HG03175 (cell line): ENCODE data around the gene RPS8.
"Not testable (repeated sequence)": the region's sequence is repeated elsewhere in the genome, so short reads cannot be mapped to it uniquely, and the experiment has no call there.

Source experiments
- ATAC-seq: cut with Tn5 transposase; IDR thresholded peaks from one replicate; pipeline ENCODE4 v1.9.1; 2021; ENCODE audit warnings: mild to moderate bottlenecking, moderate library complexity; ENCODE audit not compliant: unreplicated experiment

The RPS8 gene

DNA sequence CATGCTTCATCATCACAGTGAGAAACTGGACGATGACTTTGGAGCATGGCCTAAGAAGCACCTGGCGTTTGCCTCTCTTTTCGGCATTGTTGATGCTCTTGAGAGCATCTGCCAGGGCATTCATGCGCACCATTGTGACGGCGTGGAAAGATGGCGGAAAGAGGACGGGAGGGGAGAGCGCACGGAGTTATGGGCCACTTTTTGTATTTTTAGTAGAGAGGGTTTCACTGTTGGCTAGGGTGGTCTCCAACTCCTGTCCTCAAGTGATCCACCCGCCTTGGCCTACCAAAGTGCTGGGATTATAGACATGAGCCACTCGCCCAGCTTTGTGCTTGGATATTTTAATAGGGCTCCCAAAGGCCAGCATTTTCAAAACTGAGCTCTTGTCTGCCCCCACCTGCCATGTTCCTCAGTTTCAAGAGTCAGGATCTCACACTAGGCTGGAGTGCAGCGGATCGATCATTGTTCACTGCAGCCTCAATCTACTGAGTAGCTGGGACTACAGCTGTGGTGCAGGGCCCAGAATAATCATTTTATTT lies 5.3 kb downstream of the RPS8 start:
- no peak for ATAC-seq

DNA sequence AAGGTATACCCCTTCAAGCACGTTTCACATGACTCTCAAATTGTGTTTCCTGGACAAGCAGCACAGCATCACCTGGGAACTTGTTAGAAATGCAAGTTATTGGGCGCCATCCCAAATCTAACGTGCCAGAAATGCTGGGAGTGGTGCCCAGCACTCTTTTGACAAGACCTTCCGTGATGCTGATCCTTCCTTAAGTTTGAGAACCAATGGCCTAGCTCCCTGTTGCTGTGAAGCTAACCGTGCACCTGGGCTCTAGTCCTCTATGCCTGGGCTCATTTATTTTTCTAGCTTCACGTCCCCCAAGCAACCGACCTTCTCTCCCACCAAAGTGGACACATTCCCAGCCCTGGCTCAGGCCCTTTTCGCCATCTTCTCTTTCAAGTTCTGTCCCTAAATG lies 8.4 kb downstream of the RPS8 start:
- ATAC-seq = no peak

DNA sequence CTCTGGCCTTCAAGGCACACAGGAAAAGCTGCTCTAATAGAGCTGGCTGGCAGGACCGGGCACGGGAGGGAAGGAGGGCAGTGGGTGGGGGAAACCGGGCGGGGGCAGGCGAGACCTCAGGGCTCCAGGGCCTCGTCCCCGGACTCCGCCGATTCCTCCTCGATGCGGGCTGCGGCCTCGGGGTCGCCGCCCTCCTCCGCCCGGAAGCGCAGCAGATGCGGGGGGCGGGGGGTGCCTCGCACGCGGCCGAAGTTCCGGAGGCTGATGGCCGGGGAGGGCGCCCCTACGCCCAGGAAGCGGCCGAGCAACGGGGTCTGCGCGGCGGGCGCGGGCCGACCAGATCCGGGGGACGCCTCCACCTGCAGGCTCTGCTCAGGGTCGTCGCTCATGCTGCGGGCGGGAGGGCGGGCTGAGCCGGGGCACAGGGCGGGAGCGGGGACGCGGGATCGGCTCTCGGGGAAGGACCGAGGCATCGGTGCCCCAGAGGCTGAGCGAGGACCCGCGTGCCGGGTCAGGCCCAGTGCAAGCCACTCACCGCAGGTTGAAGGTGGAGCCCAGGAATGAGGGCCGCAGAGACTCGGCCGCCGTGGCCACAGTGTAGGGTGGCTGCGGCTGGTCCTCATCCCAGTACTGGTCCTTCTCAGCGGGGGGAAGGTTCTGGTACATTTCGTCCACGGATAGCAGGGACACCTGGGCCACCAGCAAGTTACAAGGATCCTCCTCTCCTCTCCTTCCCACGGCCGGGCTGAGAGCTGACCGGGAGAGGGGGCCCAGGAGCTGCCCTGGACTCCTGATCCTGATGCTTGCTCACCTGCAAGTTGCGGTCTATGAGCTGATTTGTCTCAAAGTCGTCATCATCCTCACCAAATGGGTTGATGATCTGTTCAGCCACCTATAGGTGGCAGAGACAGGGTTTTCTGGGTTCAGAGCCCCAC lies 9.0 kb downstream of the RPS8 start:
- ATAC-seq = no peak

- no peak for ATAC-seq
Observed at GRCh38 chr1:44785029-44785380, 9.7 kb downstream of the RPS8 start.

- peak; percentile 5 for ATAC-seq
Observed at GRCh38 chr1:44785501-44786137, 10.3 kb downstream of the RPS8 start.

DNA sequence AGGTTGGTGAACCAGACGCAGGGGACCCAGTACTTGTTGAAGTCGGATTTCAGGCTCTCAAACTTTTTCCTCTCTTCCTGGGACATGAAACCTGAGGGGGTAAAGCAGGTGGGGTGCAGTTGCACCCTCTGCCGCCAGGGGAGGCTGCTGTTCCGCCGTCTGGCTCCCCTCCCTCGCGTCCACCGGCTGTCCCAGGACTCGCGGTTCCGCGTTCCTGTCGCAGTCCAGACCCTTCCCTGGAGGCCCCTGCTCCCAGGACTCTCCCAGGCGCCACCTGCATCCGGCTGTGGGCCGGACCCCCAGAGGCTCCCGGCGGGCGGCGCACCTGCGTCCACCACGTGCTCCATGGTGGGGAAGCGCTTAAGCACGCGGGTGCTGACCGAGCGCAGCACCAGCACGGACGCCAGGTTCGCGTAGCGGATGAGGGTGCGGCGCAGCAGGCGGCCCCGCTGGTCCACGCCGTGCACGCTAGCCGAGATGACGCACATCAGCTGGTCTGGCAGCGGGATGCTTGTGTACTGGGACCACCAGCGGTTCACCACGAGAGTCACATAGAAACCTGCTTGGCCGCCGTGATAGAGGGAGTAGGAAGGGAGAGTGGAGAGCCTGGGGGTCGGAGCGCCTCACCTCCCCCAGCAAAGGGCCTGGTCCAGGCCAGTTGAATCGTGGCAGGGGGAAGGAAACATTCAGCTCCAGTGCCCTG lies 10.9 kb downstream of the RPS8 start:
- ATAC-seq = peak; percentile 57

DNA sequence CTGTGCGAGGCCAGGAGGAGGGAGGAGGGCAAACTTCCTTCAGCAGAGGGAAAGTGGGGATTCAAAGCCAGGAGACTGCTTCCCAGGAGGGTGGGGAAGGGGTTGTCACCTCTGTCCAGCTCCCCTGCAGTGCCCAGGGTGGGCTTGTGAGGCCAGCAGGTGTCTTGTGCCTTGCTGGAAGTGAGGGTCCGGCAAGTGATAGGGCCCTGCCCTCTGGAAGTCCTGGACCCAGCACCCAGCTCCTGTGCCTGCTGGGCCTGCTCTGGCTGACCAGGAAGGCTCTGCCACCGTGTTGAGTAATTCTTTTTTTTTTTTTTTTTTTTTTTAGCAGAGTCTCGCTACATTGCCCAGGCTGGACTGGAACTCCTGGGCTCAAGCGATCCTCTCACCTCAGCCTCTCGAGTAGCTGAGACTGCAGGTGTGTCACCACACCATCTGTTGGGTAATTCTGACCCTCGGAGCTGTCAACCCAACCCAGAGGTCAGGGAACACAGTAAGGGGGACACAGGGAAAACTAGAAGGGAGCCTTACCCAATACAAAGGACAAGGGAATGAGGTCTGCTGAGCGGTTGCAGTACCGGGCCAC lies 11.6 kb downstream of the RPS8 start:
- ATAC-seq = no peak

- no peak for ATAC-seq
Observed at GRCh38 chr1:44787506-44787905, 12.2 kb downstream of the RPS8 start.

DNA sequence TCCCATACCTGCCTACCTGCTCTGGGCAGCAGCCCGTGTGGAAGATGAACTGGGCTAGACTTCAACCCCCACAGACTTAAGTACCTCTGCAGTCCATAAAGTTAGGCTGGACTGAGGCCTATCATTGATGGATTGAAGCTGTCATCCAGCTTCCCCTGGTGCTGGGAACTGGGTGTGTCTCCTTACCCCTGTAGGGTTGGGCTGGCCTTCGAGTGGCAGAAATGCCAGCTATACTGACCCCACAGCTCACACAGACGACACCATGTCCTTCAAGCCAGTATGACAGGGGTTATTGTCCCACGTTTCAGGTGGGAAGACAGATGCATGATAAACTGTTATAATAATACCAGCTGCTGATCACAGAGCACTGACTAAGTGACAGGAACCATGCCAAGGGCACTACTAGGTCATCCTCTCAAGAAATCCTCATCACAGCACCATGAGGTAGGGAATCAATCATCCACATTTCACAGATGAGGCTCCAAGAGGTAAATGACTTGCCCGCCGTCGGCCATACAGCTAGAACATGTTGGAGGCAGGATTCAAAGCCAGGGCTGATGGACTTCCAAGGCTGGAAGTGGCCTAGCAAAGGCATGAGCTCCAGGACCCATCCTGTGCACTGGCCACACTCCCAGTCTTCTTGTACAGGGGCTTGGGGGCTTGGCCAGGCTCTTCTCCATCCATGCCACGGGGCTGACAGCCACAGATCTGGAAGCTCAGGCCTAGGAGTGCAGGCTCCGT lies 12.9 kb downstream of the RPS8 start, which contains the start of gene BEST4:
Gene BEST4, minus strand, starts transcription at position 51 of the 741 bp plus-strand sequence. CDS start 465 bp downstream, outside the sequence.
- no peak for ATAC-seq

- ATAC-seq = no peak
Observed at GRCh38 chr1:44790968-44791801, 15.8 kb downstream of the RPS8 start.

- no peak for ATAC-seq
Observed at GRCh38 chr1:44792736-44793502, 17.6 kb downstream of the RPS8 start.

DNA sequence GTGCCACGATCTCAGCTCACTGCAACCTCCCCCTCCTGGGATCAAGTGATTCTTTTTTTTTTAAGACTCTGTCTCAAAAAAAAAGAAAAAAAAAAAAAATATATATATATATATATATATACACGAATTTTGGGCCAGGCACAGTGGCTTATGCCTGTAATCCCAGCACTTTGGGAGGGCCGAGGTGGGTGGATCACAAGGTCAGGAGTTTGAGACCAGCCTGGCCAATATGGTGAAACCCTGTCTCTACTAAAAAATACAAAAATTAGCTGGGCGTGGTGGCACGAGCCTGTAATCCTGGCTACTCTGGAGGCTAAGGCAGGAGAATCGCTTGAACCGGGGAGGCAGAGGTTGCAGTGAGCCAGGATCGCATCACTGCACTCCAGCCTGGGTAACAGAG lies 22.5 kb downstream of the RPS8 start:
- not testable (repeated sequence) for ATAC-seq

GRCh38 chr1:44798481-44799365 lies 23.4 kb downstream of the RPS8 start:
- no peak for ATAC-seq

DNA sequence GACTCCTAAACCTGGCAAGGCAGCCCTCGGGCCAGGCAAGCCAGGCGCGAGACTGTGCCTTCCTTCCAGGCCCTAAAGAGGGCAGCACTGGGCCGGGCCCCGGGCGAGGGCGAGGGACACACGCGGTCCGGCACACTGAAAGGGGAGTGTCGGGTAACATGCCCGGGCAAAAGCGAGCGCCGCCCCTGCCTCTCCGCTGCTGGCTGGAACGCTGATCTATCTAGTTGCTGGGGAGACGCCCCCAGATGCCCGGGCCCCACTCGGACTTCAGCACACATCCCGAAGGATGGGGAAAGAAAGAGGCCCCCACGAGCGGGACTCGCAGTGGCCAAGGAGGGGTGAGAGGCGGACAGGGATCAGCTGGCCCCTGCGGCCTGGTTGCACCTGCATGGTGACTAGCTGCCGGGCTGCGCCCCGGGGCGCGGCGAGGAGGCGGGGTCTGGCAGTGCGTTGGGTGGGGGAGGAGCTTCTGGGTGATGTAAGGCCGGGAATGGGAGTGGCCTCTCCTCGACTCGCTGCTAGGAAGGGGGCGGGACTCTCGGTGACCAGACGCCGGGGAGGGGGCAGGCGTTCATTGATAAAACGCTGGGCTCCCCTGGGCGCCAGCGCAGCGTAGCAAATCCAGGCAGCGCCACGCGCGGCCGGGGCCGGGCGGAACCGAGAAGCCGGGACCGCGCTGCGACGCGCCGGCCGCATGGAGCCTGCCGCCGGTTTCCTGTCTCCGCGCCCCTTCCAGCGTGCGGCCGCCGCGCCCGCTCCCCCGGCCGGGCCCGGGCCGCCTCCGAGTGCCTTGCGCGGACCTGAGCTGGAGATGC lies 24.6 kb downstream of the RPS8 start, which contains the start of gene PLK3:
Gene PLK3, plus strand, starts transcription at position 608 of the 815 bp plus-strand sequence. Its CDS starts 87 bp downstream, at position 695.
- ATAC-seq = peak; percentile 90

DNA sequence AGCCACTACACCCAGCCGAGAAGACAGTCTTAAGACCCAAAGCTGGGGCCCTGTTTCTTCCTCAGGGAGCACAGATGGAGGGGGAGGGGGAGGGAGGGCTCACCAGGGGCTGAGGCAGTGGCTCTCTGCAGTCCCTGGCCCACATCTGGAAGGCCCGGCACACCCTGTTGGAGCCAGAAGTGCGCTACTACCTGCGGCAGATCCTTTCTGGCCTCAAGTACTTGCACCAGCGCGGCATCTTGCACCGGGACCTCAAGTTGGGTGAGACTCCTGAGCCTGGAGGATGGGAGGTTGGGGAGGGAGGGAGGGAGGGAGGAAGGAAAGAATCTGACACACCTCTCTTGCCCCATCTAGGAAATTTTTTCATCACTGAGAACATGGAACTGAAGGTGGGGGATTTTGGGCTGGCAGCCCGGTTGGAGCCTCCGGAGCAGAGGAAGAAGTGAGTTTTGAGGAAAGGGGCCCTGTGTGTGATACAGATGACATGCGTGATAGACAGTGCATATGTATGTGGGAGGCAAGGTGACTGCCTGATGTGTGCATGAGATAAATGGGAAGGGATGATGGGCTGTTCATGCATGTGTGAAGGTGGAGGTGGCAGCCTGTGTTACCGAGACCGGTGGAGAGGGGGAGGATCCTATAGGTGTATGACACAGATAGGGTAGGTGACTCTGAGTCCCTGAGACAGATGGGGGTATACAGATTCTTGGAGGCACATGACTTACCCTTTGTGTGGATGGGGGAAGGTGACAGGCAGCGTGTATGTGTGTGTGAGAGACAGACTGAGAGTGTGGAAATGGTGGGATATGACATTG lies 26.4 kb downstream of the RPS8 start:
- ATAC-seq = no peak
